Glutamatergic neuron (in vitro differentiated cells): Measurements from ENCODE around the gene DPPA2. TPM values are rescaled to one million over a fixed set of nuclear protein-coding genes. Genes with fewer than 3 reads are reported as not detected.
"Not testable (repeated sequence)": the region's sequence is repeated elsewhere in the genome, so short reads cannot be mapped to it uniquely, and the experiment has no call there.

Experiments used
- DNase-seq: peaks from one replicate; pipeline ENCODE4 v3.0.0; 2022
- H3K27ac Mint-ChIP-seq: one replicate; pipeline ENCODE4 v1.8.0; 2020; ENCODE audit warnings: mild to moderate bottlenecking, mixed read lengths, inconsistent platforms; ENCODE audit not compliant: unreplicated experiment
- H3K27me3 Mint-ChIP-seq: one replicate; pipeline ENCODE4 v1.8.0; 2020; ENCODE audit warnings: mild to moderate bottlenecking, moderate library complexity, mixed read lengths, inconsistent platforms; ENCODE audit not compliant: unreplicated experiment
- H3K36me3 Mint-ChIP-seq: one replicate; pipeline ENCODE4 v1.8.0; 2020; ENCODE audit warnings: mild to moderate bottlenecking, mixed read lengths, inconsistent platforms; ENCODE audit not compliant: unreplicated experiment
- H3K4me1 Mint-ChIP-seq: one replicate; pipeline ENCODE4 v1.8.0; 2020; ENCODE audit warnings: mild to moderate bottlenecking, low read depth, mixed read lengths, inconsistent platforms; ENCODE audit not compliant: unreplicated experiment
- H3K4me3 Mint-ChIP-seq: one replicate; pipeline ENCODE4 v1.8.0; 2020; ENCODE audit warnings: mild to moderate bottlenecking, mixed read lengths, inconsistent platforms; ENCODE audit not compliant: unreplicated experiment
- H3K9me3 Mint-ChIP-seq: one replicate; pipeline ENCODE4 v1.8.0; 2020; ENCODE audit warnings: mild to moderate bottlenecking, moderate library complexity, mixed read lengths, inconsistent platforms; ENCODE audit not compliant: unreplicated experiment
- CTCF ChIP-seq: fragments of 200-600 bp; sonication (generic); IDR thresholded peaks from one replicate; pipeline ENCODE4 v1.5.0; 2021; ENCODE audit not compliant: partially characterized antibody, unreplicated experiment
- long read RNA-seq: library from polyadenylated mRNA; unstranded; transcript quantifications from one replicate; pipeline ENCODE4 v2.0.0, GENCODE V29; 2020; ENCODE audit not compliant: unreplicated experiment
- total RNA-seq: library from RNA; stranded (reverse); fragmentation: NEBNext Ultra II Directional; extraction: Animal tissue kit (Norgen Biotek cat#: 25700); gene quantifications from one replicate; pipeline ENCODE4 v1.2.1, GENCODE V29; 2021; ENCODE audit not compliant: unreplicated experiment

DPPA2 gene
- total RNA-seq, result 0.42 TPM
- long read RNA-seq, result 0 reads

GRCh38 chr3:109316162-109316730 is at the start of gene DPPA2:
Gene DPPA2, minus strand, starts transcription at chr3:109316517. Its CDS starts 1,975 bp downstream, at chr3:109314542.
- DNase-seq, result no peak
- TF ChIP-seq CTCF, result no peak
- Mint-ChIP-seq H3K9me3 (no peaks in the 10 kb centered on the region), H3K4me1 (peaks cover 6% of the 10 kb centered on the region), H3K36me3 (no peaks in the 10 kb centered on the region), H3K27me3 (no peaks in the 10 kb centered on the region), H3K27ac (no peak within 1 kb of the TSS), H3K4me3 (no peak within 1 kb of the TSS)

- Mint-ChIP-seq H3K4me1 (no peaks in the 10 kb centered on the region), H3K27ac (no peak overlapping the region), H3K27me3 (no peaks in the 10 kb centered on the region), H3K36me3 (no peaks in the 10 kb centered on the region), H3K9me3 (no peaks in the 10 kb centered on the region), H3K4me3 (no peak overlapping the region)
- no peak for TF ChIP-seq CTCF
- no peak for DNase-seq
Observed at GRCh38 chr3:109364088-109364487, 47.8 kb upstream of the DPPA2 start.

GRCh38 chr3:109363634-109364033 is 47.3 kb upstream of the DPPA2 start:
- no peak overlapping the region for H3K4me3 Mint-ChIP-seq
- H3K36me3 Mint-ChIP-seq, result no peaks in the 10 kb centered on the region
- no peak overlapping the region for H3K27ac Mint-ChIP-seq
- DNase-seq, result no peak
- H3K27me3 Mint-ChIP-seq, result no peaks in the 10 kb centered on the region
- no peak for TF ChIP-seq CTCF
- no peaks in the 10 kb centered on the region for H3K4me1 Mint-ChIP-seq
- H3K9me3 Mint-ChIP-seq, result no peaks in the 10 kb centered on the region

GRCh38 chr3:109362823-109363222 is 46.5 kb upstream of the DPPA2 start:
- TF ChIP-seq CTCF, result no peak
- DNase-seq, result no peak
- H3K27ac Mint-ChIP-seq, result no peak overlapping the region
- no peaks in the 10 kb centered on the region for H3K4me1 Mint-ChIP-seq
- no peak overlapping the region for H3K4me3 Mint-ChIP-seq
- H3K27me3 Mint-ChIP-seq, result no peaks in the 10 kb centered on the region
- no peaks in the 10 kb centered on the region for H3K9me3 Mint-ChIP-seq
- no peaks in the 10 kb centered on the region for H3K36me3 Mint-ChIP-seq

- H3K27me3 Mint-ChIP-seq, H3K4me1 Mint-ChIP-seq, H3K27ac Mint-ChIP-seq, H3K36me3 Mint-ChIP-seq, H3K9me3 Mint-ChIP-seq, DNase-seq, H3K4me3 Mint-ChIP-seq: not testable (repeated sequence)
Observed at GRCh38 chr3:109358809-109359208, 42.5 kb upstream of the DPPA2 start.
